DMS 273 treated with DMSO at 0.1 percent for 48 hours (cell line): Measurements from ENCODE around the gene HTT.
A peak's percentile ranks its signal among the peaks of the same experiment; 100 is the strongest.

Experiments used
- DNase-seq: peaks from one replicate; lab custom pipeline; 2025; lab: John Stamatoyannopoulos, UW

Gene HTT

DNA sequence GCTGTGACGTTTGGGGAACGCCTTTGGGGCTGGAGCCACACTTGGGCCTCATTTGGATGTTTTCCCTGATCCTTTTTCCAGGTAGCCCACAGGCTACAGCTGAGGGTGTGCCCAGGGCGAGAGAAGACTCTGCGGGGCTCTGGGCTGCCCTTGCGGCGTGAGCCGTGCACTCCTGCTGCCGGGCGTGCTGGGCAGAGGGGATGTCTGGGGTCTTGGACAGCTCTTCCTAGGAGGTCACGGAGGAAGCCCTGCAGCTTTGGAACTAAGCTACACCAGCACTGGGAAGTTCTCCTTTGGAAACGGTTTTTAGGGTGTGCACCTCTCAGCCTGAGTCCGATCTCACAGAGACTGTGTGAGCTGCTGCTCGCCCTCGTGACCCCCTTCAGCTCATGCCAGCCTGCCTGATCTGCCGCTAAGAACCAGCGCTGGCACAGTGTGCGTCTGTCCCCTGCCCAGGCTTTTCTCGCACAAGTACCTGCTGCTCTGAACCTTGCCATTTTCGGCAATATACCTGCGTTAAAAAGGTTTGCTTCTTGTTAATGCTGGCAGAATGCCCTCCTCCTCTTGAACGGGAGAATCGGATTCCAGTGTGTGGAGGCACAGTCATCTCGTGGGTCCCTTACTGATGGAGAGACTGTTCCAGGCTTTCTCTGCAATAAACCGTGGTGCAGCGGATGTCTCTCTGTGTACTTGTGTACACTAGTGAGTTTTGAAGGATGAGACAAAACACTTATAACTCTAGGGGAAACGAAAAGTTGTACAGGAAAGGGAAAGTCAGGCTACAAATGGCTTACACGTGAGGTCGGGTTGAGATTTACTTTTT lies 188.8 kb downstream of the HTT start:
- no peak for DNase-seq

DNA sequence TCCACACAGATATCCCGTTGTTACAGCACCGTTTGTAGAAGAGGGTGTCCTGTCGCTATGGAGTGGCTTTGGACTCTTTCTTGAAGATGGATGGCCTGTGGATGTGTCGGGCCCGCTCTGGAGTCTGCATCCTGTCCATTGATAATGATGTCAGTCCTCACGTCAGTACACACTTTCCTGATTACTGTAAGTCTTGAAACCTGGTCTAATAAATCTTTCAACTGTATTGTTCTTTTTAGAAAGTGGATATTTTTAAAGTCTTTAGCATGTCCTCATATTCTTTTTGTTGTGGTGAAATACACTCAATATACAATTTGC lies 189.4 kb downstream of the HTT start:
- DNase-seq = no peak

DNA sequence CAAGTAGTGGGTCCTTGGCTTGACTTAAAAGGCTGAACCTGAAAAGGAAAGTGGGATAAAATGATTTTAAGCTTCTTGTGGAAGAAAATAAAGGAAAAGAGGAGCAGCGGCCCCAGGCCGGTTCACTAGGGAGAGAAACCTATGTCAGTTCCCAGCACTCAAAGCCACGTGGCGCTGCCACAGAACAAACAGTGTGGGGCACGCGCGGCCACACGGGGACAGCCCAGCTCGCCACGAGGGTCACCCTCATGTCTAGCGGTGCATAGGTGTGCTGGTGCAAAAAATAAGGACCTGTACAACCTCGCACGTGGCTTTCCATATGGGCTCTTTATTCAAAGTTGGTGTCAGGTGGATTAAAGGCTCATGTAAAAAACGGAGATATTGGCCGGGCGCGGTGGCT lies 191.6 kb downstream of the HTT start:
- DNase-seq = no peak

DNA sequence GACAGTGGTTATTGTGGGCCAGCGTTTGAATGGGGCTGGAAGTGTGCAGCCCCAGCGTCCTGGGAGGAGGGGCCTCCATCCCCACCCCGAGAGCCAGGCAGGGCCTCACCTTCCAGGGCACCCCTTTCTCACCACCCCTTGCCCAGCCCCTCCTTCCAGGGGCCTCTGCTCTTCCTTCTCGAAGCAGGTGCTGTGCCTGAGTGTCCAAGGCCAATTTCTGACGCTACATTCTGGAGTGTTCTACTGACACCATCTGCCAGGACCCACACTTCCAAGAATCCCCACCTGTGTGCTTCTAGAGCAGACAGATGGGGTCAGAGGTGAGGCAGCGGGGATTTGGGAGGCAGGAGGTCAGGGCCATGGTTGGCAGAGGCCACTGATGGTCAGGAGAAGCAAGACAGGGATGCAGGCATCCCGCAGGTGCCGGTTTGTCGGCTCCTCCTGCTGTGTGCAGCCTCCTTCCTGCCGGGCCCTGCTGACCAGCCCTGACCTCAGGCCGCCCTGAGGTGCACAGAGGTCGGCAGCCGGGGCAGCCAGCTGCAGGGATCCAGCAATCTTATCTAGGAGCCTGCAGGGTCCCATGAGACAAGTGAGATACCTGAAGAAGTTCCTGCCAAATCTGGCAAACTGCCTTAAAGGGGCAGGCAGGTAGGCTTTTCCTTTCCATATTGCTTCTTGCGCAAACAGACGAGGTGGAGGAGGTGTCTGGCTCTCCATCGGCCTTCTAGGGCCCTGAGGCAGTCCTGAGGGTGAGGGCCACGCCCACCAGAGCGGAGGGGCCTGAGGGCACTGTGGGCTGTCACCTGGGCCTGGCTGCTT lies 193.3 kb downstream of the HTT start:
- no peak for DNase-seq

DNA sequence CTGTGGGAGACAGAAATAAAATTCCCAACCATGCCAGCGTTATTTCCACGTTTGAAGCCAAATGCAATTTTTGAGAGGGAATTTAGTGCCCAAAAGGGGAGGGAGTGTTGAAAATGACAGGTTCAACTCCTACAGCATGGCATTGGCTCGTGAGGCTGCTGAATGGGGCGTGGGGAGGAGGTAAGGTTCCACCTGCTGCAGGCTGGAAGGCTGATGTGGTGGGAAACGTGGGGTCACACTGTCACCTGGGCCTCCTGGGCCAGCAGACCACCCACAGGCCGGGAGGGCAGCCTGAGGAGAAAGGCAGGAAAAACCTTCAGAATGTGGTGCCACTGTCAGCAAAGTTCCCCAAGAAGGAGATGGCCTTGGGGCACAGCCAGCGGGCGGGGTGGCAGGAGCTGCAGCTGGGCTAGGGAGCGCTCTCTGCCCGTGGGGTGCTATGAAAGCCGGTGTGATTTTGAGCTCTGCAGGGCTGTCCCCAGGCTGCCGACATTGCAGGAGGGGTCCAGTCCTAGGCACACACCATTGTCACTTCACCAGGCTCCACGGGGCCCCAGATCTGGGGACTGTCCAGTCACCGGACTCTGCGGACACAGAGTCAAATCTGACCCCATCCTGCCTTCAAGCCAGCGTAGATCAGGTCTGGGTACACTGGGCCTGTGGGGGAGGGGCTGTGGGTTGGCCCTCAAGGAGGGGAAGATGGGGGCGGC lies 194.1 kb downstream of the HTT start:
- no peak for DNase-seq

DNA sequence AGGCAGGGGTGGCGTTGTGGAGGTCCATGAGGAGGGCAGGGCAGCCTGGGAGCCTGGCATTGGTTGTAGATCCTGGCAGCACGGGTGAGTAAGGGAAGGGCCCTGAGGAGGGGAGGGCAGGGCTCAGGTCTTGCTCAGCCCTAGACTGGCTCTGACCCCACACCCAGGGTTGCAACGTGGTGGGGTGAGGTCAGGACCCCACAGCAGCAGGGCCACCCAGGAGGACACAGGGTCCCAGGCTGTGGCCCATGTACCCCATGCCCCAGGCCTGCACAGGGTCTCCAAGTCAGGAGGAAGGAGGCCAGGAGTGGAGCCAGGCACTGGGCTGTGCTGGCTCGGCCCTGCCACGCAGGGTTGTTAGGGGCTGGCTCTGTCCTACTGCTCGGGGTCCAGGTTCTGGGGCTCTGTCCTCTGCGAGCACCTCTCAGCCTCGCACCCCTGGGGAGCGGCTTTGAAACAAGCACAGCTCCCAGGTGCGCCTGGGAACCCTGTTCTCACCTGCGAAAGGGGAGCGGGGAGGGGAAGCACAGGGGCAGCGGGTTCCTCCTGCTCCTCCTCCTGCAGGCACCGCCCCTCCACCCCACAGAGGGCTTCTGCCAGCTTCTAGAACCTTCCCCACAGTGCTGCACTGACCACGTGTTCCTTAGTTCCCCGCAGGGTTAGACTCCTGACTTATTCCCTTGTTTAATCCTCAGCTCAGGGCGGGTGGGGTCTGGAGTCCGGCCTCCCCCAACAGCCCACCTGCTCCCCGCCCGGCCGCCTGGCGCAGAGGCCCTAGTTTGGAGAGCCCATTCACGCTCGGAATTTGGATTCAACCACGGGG lies 194.8 kb downstream of the HTT start:
- no peak for DNase-seq

DNA sequence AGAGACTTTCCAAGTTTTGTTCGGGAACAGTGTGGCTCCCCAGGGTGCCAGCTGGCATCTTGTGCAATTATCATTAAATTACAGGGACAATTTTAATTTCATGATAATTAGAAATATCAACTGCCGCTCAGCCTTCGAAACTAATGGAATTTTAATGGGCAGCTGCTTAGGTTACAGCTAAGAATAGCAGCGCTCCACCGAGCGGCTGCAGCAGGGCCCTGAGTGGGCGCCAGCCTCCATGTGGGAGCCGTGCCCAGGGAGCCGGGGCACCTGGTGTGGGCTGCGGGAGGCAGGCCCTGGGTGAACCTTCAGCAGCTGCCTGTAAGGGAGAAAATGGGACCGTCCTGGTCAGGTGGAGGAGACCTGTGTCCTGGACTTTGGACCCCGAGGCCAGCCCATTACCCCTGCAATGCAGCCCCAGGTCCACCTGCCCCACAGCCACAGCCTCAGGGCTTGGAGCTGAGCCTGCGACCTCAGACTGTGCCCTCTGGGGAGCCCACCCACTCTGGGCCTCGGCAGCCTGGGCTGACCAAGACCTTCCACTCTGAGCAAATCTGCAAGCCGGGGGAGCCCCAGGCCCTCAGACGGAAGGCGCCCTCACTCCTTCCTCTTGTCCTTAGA lies 195.6 kb downstream of the HTT start:
- DNase-seq = peak; percentile 51

DNA sequence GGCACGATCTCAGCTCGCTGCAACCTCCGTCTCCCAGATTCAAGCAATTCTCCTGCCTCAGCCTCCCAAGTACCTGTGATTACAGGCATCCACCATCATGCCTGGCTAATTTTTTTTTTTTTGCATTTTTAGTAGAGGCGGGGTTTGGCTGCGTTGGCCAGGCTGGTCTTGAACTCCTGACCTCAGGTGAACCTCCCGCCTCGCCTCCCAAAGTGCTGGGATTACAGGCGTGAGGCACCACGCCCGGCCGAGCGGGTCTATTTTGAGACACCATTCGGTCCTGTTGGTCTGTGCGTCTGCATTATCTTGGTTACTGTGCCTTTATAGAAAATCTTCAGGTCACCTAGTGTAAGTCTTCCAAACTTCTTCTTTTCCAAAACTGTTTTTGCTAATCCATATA lies 196.7 kb downstream of the HTT start:
- DNase-seq = no peak

DNA sequence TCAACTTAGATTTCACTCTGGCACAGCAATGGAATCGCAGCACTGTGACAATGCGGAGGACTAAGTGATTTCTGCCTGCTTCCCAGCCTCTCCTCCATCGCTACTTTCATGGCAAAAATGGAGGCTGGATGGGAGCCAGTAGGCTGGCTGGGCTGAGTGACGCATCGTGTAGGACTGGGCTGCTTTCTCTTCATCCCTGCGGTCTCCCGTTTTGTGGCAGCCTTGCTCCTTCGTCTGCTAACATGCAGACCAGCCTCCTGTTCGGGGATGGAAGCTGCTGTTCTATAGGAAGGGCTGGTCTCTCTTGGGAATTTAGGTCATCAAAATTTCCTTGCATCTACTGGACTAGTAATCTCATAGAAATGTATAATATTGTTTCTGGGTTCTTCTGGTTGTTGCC lies 202.5 kb downstream of the HTT start:
- DNase-seq = no peak

DNA sequence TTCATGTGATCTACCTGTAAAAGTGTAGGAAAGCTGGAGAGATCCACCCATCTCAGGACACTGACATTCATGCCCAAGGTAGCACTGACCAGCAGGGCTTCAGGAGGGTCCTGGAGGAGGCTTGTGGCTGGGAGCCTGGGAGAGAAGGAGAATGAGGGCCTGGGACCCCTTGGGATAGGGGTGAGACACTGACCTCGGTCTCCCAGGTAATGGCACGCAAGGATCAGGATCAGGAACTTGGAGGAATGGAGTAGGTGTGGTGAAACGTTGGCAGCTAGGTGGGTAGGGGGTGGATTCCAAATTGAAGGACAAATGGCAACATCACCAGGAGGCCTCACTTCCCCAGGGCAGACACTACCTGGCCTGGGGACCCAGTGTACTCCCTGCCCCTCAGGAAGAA lies 206.0 kb downstream of the HTT start:
- no peak for DNase-seq

DNA sequence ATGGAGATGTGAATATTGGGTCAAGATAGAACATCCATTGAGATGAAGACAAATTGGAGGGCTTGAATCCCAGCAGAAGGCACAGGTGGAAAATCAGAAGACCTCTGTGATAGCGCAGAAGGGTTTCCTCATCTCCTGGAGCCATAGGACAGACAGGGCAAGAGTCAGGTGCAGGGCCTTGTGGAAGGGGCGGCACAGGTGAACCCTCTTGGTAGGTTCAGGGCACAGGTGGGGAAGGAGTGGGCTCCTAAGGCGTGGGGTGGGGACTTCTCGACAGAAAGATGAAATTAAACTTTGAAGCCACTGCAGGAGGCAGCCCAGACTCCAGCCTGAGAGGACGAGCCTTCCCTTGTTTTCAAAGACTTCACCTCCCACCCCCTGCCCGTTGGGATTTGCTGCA lies 209.0 kb downstream of the HTT start:
- DNase-seq = no peak

DNA sequence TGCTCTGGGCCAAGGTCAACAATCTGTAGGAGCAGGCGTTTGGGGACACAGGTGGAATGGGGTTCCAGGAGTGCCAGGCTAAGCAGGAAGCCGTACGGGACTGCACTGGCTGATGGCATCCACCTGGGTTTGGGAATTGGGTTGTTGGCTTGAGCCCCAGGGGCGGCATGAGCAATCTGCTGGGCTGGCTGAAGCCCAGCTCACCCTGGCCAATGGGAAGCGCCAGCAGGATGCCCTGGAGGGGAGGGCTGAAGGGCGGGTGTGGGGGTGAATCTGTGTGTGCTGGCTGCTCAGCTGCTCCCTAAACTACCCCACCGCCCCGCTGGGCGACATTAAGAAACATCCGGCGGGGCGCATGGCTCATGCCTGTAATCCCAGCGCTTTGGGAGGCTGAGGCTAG lies 209.4 kb downstream of the HTT start:
- peak; percentile 74 for DNase-seq

DNA sequence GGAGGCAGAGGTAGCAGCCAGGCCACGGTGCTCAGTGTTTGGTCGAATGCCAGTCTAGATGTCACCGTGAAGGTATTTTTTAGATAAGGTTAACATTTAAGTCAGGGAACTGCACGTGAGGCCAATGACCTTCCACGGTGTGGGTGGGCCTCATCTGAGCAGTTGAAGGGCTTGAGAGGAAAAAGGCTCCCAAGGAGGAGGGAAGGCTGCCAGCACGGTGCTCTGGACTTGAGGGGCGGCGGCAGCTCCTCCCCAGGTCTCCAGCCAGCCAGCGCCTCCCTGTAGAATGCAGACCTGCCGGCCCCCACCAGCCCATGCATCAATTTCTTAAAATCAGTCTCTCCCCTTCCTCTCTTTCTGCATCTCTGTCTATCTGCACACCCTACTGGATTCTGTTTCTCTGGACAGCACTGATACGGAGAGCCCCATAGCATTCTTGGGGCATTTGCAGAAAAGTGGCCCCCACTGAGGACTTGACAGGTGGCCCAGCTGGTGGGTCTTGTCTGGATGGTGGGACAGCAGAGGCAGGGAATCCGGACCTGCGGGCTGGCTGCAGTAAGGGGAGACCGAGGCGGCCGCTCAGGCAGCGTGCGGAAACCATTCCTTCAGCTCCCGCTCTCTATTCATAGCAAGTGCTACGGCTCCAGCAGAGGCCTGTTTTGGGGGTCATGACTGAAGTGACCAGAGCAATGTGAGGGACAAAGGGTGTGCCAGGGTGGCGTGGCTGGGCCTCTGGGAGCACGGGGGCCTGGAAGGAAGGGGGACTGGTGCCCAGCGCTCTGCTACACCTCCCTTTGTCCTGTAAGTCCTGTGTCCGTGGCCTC lies 210.5 kb downstream of the HTT start:
- DNase-seq = no peak

DNA sequence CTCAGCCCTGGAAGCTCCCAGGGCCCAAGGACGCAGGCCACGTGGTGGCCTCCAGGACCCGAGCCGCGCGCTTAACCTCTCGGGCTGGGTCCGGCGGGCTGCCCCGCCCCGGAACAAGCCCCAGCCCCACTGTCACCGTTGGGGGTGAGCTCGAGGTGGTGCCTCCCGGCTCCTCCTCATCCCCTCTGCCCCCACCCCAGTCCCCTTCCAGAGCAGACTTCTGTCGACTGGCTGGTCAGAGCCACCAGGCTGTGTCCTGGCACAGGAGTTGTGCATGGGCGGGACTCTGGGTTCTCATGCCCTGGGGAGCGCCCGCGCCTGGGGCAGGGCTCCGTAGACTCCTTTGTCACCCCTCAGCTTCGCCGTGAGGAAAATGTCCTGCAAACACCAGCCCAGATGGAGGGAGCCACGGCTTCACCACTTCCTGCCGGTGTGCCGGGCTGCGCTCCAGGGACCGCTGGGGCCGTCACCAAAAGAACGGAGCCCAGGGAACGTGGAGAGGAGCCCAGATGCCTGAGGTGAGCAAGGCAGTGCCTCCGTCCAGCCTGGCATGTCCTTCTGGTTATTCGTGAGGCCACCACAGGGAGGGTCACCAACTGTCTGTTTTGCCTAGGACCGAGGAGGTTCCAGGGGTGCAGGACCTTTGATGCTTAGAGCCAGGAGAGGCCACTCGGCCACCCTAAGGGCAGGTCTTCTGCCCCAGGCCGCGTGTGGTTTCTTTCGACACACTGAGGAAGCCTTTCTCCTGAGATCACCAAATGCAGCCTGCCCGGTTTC lies 211.3 kb downstream of the HTT start:
- no peak for DNase-seq

DNA sequence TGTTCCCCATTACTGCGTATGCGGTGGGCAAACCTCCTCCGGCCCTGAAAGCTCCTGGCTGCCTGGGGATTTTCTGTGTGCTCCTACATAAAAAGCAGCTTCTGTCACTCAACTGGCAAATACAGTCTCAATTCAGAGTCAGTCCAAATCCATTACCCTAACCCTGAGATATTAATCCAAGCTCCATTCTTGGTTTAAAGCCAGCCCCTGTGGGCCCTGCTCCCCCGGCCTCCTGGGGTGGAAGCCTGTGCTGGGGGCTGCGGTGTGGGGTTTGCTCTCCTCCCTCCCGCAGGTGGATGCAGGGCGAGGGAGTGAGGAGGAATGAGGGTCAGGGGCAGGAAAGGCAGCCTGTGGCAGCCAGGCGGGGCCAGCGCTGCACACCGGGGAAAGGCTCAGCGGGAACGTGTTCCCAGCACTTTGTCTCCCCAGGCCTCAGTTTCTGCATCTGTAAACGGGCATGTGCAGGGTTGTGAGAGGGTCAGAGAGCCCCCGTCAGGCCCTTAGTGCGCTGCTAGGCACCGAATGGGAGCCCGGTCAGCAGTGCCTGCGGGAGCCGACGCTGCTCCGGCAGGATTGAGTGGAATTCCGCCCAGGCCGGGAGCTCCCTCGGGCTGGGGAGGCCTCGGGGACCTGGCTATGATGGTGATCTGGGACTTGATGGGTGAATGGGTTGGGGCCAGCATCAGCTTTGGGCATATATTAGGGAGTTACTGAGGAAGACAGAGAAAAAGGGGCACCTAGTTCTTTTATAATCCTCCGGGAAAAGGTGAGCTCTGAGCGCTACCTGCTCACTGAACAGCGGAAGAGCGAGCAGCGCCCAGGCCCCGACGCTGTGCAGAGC lies 212.1 kb downstream of the HTT start:
- DNase-seq = no peak

DNA sequence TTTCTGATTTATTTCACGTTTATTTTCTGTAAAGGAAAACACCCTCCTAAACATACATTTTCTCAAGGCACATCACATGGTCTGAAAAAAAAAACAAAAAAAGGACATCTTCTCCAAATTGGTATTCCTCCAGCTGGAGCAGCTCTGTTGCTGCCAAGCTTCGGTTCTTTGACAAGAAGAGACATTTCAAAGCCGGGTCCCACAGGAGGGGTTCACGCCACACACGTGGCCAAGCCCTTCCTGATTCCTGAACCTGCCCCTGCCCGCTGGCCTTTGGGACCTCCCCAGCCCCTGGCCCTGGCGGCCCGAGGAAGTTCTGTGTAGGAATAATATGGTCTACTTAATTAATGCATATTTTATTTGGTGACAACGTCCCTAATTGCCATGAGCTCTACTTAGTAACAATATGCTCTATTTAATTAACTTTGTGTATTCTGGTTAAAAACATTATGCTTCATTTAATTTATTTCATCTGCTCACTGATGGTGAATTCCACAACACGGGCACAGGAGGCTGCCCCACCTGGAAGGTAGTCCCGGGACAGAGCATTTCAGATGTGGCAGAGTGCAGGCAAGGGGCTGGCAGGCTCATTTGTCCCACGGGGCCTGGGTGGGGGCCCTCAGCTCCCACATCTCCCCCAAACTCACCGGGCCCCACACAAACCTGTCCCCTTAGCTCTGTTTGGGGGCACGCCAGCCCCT lies 212.9 kb downstream of the HTT start:
- no peak for DNase-seq

DNA sequence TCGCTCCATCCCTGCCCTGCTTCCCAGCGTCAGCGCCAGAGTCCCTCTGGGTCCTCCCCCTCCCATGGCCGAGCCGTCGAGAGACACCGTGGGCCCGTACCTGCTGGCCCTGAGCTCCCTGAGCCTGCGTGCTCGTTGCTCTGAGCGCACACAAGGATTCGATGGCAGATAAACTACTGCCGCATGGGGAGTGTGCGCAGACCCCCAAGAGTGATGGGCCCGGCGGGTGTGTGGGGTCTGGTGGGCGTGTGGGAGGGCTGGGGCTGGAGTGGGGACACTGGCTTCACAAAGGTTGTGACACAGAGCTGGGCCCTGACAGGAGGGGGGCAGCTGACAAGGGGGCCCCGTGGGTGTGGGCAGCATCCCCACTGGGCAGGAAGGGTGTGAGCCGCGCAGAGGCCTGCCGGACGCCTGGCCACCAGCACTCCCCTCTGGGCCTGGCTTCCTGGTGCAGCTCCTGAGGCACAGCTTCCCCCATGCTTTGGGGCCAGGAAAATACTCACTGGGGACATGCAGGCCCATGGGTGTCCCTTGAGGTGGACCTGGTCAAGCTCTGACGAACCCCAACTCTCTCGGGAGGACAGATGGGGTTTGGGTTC lies 213.6 kb downstream of the HTT start:
- no peak for DNase-seq

DNA sequence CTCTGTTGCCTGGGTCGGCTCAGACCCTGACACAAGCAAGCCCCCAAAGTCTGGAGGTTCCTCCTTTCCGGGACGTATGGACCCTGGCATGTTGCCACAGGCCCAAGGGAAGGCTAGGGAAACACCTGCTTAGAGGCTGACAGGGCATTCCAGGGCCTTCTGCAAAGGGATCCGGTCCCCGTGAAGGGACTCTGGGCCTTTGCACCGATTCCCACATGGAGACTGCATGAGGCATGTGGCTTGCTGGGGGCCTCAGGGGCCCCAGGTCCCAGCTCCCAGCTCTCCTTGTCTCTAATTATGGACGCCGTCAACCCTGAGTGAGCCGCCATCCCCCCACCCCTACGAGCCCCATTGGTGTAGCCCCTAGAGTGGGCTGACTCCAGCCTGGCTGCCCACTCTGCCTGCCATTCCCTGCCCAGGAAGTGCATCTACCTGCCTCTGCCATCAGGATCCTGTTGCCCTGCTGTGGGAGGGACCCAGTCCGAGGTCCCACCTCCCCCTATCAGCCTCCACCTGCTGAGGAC lies 214.2 kb downstream of the HTT start:
- DNase-seq = no peak
